Stimulated activated CD8-positive, alpha-beta memory T cell treated with anti-CD3 and anti-CD28 coated beads, Interleukin-15, amount 100 ng/mL, for 24 hours (primary cell): ENCODE results near the gene CETN3.

Experiments used
- DNase-seq: peaks from one replicate; pipeline ENCODE4 v3.0.0-alpha.2; 2020; ENCODE audit warnings: low read depth

Gene CETN3

DNA sequence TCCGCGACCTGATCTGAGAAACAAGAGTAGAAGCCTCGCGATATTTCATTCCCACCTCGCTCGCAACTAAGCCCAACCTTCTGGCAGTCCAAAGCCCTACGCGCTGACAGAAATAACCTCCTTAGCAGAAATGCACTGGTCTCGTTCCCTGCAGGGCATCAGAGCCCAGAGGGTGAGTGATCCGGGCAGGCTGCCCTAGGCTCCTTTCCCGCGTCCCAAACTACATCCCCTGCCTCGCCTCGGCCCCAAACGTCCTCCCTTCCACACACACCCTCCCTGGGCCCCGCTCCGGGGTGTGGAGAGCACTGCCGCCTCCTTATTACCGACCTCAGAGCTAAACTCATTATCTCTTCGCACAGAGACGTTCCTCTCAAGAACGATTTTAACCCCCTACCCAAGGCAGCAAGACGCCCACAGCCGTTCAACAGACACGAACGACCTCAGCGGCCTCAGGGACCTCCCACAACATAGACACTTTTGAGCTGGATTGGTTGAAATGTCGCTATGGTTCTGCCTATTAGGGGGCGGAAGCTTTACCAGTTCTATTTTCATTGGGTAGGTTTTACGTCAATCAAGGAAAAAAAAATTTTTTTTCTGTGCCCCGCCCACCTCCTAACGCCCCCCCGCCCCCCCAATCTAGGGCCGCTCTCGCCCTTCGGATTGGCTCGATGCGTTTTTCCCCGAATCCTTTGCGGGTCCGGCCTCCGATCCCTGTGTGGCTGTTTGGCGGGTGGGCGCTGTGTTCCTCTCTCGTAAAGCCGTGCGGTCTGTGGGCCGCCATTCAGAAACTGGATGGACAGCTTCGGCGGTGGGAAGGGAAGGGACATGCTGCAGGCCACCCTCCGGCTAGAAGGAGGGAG is at the start of gene CETN3:
TSS of gene CETN3 (minus strand) at position 439 of the 860 bp plus-strand sequence. CDS start at position 344, 95 bp downstream.
- DNase-seq: peak; percentile 70

DNA sequence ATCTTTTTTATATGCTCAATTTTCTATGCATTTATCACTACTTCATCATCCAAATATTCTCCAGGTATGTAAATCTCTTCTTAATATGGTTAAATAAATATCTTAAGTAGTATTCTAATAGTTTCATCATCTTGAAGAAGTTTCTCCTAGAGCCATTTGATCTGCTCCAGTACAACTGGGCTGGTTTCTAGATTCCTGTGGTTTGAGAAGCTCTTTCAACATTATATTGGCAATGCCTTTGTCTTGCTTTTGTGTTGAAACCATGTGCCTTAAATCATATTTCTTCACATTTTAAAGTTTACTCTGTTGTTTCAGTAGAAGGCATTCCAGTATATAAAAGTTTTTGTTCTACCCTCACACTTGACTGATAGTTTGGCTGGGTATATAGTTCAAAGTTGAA is 37.4 kb upstream of the CETN3 start:
- DNase-seq: no peak

DNA sequence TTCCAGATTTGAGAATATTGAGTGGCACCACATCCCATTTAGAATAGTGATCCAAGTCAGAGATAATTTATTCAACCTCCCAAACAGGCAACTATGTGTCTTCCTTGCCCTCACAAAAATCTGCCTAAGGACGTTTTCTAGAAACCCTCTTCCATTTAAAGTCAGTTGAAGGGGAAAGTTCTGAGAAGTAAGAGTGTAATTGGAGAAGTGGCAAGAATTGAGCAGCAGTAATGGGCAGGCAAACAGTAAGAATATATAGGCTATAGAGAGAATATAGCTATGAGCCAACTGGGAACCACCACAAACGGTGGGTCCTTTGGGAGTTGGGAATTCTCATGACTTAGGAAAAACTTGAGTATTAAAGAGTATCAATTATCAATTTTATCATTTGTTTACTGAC is 31.1 kb upstream of the CETN3 start:
- no peak for DNase-seq

DNA sequence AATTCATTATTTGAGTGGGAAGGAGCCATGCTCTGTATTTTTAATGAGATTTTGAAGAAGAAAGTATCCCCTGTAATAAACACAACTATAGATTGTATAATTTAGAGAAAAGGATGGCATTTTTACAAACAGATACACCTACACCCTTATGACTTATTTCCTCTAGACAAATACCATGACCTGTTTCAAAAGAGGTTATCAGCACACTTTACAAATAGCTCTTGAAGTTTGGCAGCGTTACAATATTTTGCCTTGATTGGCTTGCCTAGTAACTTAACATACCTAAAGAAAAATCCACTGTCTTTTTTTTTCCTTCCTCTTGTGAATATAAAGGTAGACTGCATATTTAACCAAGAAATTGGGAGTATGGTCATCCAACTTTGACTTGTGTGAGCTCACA is 28.5 kb upstream of the CETN3 start:
- DNase-seq: no peak

DNA sequence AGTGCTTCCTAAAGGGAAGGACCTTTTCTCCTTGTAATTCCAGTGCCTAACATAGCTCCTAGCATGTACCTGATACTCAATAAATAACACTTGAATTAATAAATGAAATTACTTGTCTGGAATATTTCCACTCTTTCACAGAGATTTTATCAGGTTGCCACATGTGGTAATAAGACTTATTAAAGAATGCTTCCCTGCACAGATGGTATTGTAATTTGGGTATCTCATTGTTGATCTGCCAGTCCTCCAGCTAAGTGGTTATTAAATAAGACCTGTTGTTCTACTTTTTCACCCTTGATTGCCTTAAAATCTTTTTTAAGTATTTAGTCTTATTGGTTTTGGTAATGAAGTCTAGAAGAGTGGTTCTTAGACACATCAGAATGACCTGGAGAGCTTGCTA is 28.1 kb upstream of the CETN3 start:
- no peak for DNase-seq

DNA sequence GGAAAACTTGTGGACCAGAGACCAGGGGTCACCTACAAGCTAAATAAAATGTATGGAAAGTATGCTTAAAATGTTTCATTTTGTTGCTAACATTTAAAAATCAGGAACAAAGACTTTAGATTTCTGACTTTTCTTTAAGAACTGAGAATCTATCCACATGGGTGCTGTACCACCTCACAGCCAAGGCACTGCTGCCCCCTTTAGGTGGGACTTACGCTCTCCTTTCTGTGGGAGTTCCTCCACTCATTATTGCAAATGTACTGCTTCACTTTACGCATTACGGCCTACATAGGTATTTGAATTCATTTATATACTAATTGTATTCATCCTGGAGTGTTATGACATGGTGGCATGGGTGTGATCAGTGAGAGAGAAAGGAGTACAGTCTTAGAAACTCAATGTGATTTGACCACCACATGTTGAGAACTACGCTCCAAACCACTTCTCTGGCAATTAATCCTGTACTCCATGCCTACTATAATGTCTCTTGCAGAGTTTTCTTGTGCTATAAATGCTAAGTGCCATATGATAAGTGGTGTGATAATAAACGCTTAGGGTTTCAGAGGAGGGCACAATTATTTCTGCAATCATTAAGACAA is 24.7 kb upstream of the CETN3 start:
- no peak for DNase-seq

DNA sequence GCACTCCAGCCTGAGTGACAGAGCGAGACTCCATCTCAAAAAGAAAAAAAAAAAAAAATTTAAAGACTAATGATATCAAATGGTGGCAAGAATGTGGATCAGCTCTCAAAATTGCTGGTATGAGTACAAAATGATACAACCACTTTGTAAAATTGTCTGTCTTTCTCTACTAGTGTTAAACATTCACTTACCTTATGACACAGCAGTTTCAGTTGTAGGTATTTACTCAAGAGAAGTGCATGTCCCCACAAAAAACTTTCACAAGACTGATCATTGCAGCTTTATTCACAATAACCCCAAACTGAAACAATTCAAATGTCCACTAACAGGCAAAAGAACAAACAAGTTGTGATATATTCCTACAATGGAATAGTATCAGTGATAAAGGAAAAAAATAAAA is 14.7 kb upstream of the CETN3 start:
- DNase-seq: no peak

DNA sequence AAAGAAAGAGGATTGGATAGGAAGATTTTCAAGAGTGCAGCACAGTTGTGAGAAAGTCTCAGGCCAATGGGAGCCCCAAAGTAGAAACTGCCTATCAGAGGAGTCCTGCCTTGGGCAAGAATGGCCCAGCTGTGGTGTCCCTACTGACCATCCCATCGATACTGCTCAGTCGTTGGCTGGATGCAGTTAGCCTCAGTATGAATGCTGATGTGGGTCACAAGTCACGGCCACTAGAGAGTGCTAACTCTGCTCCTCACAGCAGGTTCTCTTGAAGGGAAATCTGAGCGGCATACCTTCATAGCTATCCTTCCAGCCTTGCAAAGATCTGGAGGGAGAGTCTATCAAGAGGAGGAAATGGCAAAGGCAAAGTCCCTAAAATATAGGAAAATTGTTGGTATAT is 11.6 kb upstream of the CETN3 start:
- DNase-seq: no peak

DNA sequence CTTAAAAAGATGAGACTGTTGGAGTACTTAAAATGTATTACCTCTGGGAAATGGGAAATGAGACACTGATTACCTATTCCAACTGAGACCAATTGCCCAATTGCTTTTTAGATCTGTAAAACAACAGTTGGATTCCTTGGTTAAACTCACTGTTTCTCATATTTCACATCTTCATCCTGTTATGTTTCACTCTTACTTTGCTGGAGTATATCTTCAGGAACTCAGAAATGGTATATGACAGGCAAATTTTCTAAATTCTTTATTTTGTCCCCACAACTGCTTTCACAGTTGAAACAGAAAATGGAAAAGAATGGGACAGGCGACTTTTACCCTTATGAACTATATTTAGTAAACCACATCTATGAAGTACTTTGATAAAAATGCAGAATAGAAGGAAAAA is 8.7 kb upstream of the CETN3 start:
- no peak for DNase-seq

DNA sequence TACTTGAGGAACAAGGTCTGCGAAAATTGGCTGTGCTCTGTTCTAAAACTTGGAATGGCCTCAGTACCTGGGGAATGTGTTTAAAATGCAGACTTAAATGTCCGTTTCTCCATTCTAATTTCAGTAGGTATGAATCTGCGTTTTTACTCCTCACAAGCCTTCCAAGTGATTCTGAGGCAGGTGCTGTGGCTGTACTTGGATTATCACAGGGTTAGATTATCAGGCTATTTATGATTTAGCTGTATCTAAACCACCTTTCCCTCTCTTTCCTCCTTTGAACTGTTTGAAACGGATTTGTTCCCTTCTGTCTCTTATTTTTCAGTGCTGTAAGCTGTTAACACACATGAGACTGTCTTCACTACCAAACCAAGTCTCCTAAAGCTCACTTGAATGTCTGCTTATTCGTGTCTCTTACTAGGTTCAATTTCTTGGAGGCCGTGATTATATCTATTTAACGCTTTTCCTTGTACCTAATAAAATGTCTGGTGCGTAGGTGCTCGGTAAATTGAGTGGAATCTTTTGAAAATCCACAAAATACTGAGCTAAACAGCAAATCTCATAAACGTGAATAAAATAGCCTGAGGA is 714 bp upstream of the CETN3 start:
- DNase-seq: no peak

DNA sequence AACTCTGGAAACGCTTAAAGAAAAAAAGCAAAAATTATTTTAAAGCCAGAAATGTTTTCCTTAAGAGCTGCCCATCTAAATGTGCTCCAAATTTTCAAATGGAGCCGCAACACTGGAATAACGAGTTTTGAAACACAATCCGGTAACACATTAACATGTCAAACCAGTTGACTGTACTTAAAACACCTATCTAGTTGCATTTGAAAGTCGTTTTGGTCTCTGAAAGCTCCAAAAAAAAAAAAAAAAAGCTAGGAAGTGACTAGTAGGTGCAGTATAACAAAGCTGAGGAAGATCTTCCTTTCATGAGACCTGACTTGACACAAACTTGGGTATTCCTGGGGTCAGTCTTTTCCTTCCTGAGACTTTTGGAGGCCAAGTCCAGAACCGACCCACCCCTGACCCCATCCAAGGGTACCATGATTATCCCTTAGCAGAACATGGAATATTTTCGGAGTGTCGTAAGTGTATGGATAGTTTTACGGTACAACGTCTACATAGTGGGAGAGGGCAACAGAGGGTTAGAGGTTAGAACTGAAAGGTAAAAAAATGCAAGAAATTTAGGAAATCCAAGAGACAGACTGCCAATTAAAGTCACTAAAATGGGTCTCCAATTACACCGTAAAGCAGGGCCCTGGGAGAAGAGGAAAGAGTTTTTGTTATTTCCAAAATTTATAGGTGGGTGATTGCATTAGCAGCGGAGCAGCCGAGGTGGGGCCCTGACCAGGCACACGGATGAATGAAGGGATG is 812 bp downstream of the CETN3 start:
- DNase-seq: no peak

DNA sequence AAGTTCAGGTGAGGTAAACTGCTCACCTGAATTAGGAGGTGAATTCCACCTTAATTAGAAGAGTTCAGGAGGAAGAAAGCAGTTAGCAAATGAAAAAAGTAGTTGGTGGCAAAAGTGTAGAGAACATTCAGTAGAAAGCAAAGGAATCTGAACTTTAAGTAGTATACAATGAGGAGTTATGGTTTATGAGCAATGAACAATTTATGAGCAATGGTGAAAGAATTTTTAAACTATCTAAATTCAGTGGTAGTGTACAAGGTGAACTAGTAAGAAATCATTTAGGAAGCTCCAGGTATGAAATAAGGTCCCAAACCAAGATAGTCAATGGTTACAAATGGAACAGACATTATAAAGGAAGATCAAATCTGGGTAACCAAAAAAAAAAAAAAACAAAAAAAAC is 3.1 kb downstream of the CETN3 start:
- DNase-seq: no peak

DNA sequence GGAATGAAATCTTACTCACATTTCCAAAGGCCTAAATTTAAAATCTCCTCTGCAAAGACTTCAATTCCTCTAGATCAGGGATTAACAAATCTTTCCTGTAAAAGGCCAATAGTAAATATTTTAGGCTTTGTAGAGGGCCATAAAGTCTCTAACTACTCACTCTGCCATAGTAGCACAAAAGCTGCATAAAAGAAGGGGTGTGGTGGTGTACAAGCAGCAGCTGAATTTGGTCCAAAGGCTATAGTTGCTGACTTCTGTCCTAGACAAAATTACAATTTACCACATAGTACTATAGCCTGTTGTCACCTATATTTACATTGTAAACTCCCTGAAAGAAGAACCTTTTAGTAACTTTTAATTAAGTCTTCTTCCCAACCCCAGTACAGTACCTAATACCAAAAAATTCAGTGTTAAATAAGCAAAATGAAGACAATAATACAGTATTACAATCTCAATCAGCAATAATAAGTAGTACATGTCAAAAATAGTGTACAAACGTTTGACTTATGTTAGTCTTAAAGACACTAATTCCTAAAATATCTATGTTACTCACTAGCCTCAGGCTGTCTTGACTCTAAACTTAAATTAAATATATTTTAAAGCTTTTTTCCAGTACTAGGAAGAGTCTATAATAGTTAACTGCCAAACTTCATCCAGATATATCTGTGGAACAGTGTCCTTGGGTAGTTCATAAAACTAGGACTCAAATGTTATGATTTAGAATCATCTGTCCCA is 6.9 kb downstream of the CETN3 start:
- no peak for DNase-seq

DNA sequence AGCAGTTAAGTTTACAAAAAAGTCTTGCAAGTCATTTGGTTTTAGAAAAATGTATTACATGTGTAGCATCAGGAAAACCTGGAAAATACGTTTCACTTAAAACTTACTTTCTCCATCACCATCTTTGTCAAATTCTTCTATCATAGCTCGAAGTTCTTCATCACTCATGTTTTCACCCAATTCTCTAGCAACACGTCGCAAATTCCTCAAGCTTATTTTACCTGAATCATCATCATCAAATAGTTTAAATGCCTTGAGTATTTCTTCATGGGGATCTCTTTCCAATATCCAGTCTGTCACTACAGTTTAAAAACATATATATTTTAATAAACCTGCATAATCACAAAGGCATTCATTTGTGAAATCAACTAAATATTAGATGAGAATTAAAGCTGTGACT is 10.3 kb downstream of the CETN3 start:
- no peak for DNase-seq

DNA sequence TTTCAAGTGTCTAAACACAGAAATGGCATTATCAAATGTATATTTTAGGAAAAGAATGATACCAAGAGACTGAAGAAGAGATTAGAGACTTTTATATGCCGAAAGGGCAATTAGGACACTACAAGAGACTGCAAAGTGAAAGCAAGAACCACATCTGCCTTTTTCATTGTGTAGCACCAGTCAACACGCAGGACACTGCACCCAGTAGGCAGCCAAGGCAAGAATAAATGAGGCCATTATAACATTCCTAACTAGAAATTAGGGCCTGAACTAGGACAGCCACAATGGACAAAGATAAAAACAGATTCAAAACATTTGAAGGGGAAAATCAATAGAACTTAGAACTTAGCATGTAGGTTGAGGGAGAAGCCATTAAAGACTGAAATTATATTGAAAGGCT is 10.8 kb downstream of the CETN3 start:
- DNase-seq: no peak

DNA sequence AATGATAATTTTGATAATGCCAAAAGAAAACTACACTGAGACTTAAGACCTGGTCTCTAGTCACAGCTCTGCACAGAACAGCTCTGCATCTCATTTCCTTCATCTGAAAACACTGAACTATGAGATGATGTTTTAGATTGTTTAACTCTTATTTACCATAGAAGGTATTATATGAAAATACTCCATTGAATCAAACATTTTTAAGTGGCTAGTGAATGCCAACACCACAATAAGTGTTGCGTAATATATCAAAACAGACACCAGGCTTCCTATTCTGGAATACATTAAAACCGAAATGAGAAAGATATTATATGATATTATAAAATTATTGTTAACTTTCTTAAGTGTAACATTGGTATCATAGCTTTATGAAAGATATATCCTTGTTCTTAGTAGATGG is 14.6 kb downstream of the CETN3 start:
- DNase-seq: no peak

DNA sequence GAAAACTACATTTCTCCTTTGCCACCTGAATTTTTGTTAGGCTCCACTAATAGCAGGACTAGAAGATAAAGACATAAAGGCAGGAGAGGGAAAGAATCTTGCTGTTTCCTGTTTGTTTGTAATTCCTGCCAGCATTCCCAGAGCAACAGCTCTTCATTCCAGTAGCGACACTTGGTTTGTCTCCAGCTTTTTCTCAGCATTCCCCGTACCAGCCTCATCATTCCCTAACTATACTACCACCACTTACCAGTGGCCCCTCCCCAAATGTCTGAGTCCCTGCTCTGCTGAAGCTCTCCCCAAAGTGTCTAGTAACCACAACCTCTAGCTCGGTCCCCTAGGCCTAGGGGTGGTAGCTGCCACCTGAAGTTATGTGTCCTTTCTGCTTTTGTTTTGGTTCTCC is 18.6 kb downstream of the CETN3 start:
- no peak for DNase-seq

DNA sequence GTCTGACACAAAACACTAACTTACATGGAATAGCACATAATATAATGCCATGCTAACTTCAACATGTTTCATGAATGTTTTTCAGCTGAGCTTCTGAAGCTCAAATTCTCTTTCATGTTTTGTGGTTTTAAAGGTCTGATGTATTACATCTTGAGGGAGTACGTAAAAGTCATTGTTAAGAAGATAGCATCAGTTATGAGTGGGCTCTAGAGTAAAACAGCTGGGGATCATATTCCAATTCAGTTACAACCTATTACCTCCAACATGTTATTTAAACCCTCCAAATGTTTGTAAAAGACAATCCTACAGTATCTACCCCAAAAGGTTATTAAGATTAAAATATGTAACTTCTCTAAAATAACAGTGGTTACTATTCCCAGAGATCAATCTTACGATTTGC is 19.2 kb downstream of the CETN3 start:
- DNase-seq: no peak

DNA sequence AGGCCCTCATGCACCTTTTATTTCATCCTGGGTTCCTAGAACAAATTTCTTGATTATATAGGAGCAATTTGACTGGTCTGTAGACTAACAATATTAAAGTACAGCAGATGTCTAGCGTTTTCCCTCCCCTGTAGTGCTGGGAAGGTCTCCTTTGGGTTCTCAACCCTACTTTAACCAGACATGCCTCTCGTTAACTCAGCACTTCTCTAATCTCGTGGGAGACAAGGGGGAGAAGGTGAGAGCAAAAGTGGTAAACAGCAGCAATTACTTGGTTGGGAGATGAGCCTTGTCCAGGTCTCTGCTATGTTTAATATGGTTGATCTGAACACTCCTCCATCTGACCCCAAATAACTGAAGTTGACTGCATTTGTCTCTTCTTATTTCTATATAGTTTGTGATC is 22.0 kb downstream of the CETN3 start:
- no peak for DNase-seq

DNA sequence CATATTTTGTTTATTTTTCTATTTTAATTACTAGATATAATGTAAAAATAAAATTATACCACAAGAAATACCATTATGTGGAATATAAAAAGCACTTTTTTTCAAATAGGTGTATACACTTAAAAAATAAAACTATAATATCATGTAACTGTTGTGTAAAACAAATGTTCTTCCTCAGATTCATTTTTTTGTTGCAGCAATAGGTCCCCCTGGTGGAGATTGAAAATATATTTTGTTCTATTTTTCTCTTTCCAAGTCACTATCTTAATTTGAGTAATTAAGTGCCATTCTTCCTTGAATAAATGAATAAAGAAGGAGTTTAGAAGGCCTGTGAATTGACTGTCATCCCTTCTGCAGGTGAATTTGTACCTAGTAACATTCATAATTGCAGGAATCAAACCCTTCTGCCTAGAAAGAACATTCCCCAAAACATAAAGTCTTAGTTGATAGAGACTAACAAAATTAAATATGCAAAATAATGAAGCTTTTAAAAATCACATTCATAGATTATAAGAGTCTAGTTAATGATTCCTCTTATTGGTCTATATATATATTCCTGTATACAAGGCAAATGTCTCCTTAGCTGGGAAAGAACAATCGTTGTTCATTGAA is 23.4 kb downstream of the CETN3 start:
- DNase-seq: no peak

DNA sequence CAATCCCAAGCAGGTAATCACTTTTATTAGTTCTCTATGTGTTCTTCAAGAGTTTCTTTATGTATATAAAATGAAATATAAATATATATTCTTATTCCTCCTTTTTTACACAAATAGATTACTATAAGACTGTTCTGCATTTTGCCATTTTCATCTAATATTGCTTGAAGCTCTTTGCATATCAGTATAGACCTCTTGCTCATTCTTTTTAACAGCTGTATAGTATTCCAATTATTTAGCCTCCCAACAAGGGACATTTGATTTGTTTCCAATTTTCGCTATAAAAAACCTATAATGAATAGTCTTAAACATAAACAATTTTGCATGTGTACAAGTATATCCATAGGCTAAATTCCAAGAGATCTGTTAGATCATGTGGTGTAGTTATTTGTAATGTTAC is 25.2 kb downstream of the CETN3 start:
- DNase-seq: no peak

DNA sequence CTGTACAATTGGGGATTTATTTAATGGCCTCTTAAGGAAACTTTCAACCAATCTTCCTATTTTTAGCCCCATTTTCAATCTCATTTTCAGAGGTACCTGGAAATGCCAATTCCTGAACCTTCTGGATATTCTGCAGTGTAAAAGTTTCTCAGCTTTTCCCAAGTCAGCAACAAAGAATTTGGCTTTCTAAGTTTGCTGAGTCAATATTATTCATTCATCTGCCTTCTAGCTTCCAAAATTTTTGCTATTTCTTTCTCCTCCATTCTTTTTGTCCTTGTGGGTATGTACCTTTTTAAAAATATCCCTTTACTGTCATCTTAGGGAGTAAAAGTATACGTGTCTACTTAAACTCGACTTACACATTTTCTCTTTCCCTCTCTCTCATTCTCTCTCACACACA is 25.7 kb downstream of the CETN3 start:
- DNase-seq: no peak
